SK-N-SH (cell line): ENCODE measurements around the gene ETS1. TPM values are rescaled to one million over a fixed set of nuclear protein-coding genes. Genes with fewer than 3 reads are reported as not detected.

ENCODE experiments used
- CTCF ChIA-PET: fragments of 300-600, 350-600 bp; formaldehyde crosslinking; extraction: SDS; loops from one replicate; lab custom pipeline; 2021; lab: Yijun Ruan, JAX
- POLR2A ChIA-PET: fragments of 350-600 bp; sonication (Branson Sonifier 250); formaldehyde crosslinking; extraction: SDS; loops from one replicate; lab custom pipeline; 2020; ENCODE audit warnings: antibody characterized with exemption, inconsistent platforms; lab: Yijun Ruan, JAX
- DNase-seq: peaks from one replicate; pipeline ENCODE4 v3.0.0; 2012
- H2AFZ ChIP-seq: fragments of 200-600 bp; sonication (generic); 2 replicates; pipeline ENCODE4 v1.8.1; 2016; ENCODE audit warnings: antibody characterized with exemption, mild to moderate bottlenecking, low read depth
- H3F3A ChIP-seq: fragments of 200-600 bp; sonication (generic); replicated peaks from 2 replicates; pipeline ENCODE3; 2016; ENCODE audit warnings: antibody characterized with exemption, mild to moderate bottlenecking; ENCODE audit not compliant: insufficient read depth
- H3K27ac ChIP-seq, 2 experiments: fragments of 200-500 bp in 1 of 2; fragments of 200-600 bp in 1 of 2; sonication (Bioruptor generic) in 1 of 2; sonication (generic), shearing (Covaris generic) in 1 of 2; 2 replicates each; pipeline versions ENCODE4 v1.5.1 to v1.6.1; 2014 to 2016; ENCODE audit warnings: low read depth in 2 of 2, inconsistent platforms in 1 of 2, low read length in 1 of 2, mild to moderate bottlenecking in 1 of 2, mixed read lengths in 1 of 2
- H3K27me3 ChIP-seq: fragments of 200-600 bp; sonication (generic), shearing (Covaris generic); 2 replicates; pipeline ENCODE4 v1.6.1; 2016; ENCODE audit warnings: mixed run types; ENCODE audit not compliant: insufficient read depth
- H3K36me3 ChIP-seq, 2 experiments: fragments of 200-500 bp in 1 of 2; fragments of 200-600 bp in 1 of 2; sonication (Bioruptor generic) in 1 of 2; sonication (generic) in 1 of 2; replicated peaks in 1 of 2; 2 replicates each; pipeline versions ENCODE3 to v1.5.1; 2014 to 2016; ENCODE audit warnings: low read length in 1 of 2, mild to moderate bottlenecking in 1 of 2; ENCODE audit not compliant: insufficient read depth in 2 of 2, control insufficient read depth in 1 of 2
- H3K4me1 ChIP-seq, 2 experiments: fragments of 200-500 bp in 1 of 2; fragments of 200-600 bp in 1 of 2; sonication (Bioruptor generic) in 1 of 2; sonication (generic), shearing (Covaris generic) in 1 of 2; 2 replicates each; pipeline versions ENCODE4 v1.5.1 to v1.6.1; 2014 to 2016; ENCODE audit warnings: low read depth in 1 of 2, low read length in 1 of 2, mixed run types in 1 of 2; ENCODE audit not compliant: insufficient read depth in 2 of 2, control insufficient read depth in 1 of 2
- H3K4me2 ChIP-seq: fragments of 200-600 bp; sonication (generic), shearing (Covaris generic); 2 replicates; pipeline ENCODE4 v1.6.1; 2017; ENCODE audit warnings: mixed run types
- H3K4me3 ChIP-seq, 2 experiments: fragments of 200-500 bp in 1 of 2; fragments of 200-600 bp in 1 of 2; sonication (Bioruptor generic) in 1 of 2; sonication (generic), shearing (Covaris generic) in 1 of 2; 2 replicates each; pipeline versions ENCODE4 v1.5.1 to v1.8.1; 2014 to 2016; ENCODE audit warnings: low read depth in 2 of 2, inconsistent platforms in 1 of 2, low read length in 1 of 2, mild to moderate bottlenecking in 1 of 2, mixed read lengths in 1 of 2, moderate library complexity in 1 of 2
- H3K79me2 ChIP-seq: fragments of 200-600 bp; sonication (generic); 2 replicates; pipeline ENCODE4 v1.8.1; 2017; ENCODE audit warnings: mild to moderate bottlenecking; ENCODE audit not compliant: insufficient read depth
- H3K9ac ChIP-seq: fragments of 200-600 bp; sonication (generic); 2 replicates; pipeline ENCODE4 v1.6.1; 2017; ENCODE audit warnings: mixed run types
- H3K9me2 ChIP-seq: fragments of 200-600 bp; sonication (generic); 2 replicates; pipeline ENCODE4 v1.6.1; 2017; ENCODE audit warnings: mixed run types
- H3K9me3 ChIP-seq: fragments of 200-600 bp; sonication (generic); 2 replicates; pipeline ENCODE4 v1.6.1; 2017; ENCODE audit warnings: mixed run types, mild to moderate bottlenecking, moderate library complexity
- H4K20me1 ChIP-seq: fragments of 200-600 bp; sonication (generic); 2 replicates; pipeline ENCODE4 v1.6.1; 2017; ENCODE audit warnings: mild to moderate bottlenecking, mixed run types; ENCODE audit not compliant: insufficient read depth
- CHD2 ChIP-seq: fragments of 150-350 bp; IDR thresholded peaks from 2 replicates; pipeline ENCODE4 v1.6.1; 2018; ENCODE audit warnings: low read length; ENCODE audit not compliant: partially characterized antibody
- ELF1 ChIP-seq: IDR thresholded peaks from 2 replicates; pipeline ENCODE4 v1.4.0; 2012
- EP300 ChIP-seq, 2 experiments: IDR thresholded peaks; 2 replicates each; pipeline versions ENCODE4 v1.4.0 to v1.6.1; 2012; ENCODE audit warnings: borderline replicate concordance in 1 of 2, low read depth in 1 of 2, low read length in 1 of 2
- FOSL2 ChIP-seq: IDR thresholded peaks from 2 replicates; pipeline ENCODE4 v1.4.0; 2012; ENCODE audit warnings: low read depth, mild to moderate bottlenecking, moderate library complexity, borderline replicate concordance
- FOXM1 ChIP-seq: IDR thresholded peaks from 2 replicates; pipeline ENCODE4 v1.4.0; 2012; ENCODE audit warnings: low read depth, mild to moderate bottlenecking
- JUND ChIP-seq: IDR thresholded peaks from 2 replicates; pipeline ENCODE4 v1.4.0; 2012
- POLR2AphosphoS5 ChIP-seq: IDR thresholded peaks from 2 replicates; pipeline ENCODE4 v1.6.1; 2012; ENCODE audit warnings: low read depth, low read length
- RXRA ChIP-seq: IDR thresholded peaks from 2 replicates; pipeline ENCODE4 v1.4.0; 2012; ENCODE audit warnings: low read depth, mild to moderate bottlenecking, borderline replicate concordance
- SIN3A ChIP-seq: IDR thresholded peaks from 2 replicates; pipeline ENCODE4 v1.6.1; 2012; ENCODE audit warnings: low read depth, mild to moderate bottlenecking, low read length, moderate library complexity, borderline replicate concordance
- TAF1 ChIP-seq: IDR thresholded peaks from 2 replicates; pipeline ENCODE4 v1.6.1; 2012; ENCODE audit warnings: low read depth, mild to moderate bottlenecking, low read length, moderate library complexity, borderline replicate concordance
- TCF12 ChIP-seq: IDR thresholded peaks from 2 replicates; pipeline ENCODE4 v1.4.0; 2012
- USF1 ChIP-seq: IDR thresholded peaks from 2 replicates; pipeline ENCODE4 v1.4.0; 2012; ENCODE audit warnings: low read depth, borderline replicate concordance
- ZBTB33 ChIP-seq: IDR thresholded peaks from 2 replicates; pipeline ENCODE4 v1.4.0; 2012; ENCODE audit warnings: low read depth, borderline replicate concordance
- WGBS: methylation state at CpG from one replicate; pipeline ENCODE4 v1.1.6; 2017; ENCODE audit warnings: low lambda C conversion rate; 5-methylcytosine and 5-hydroxymethylcytosine counted together
- polyA plus RNA-seq, 3 experiments: library from polyadenylated mRNA; depleted of rRNA; stranded (reverse); fragments of >200 nt; gene quantifications; 2 replicates each; pipeline ENCODE4 v1.2.3, GENCODE V29; 2012

The ETS1 gene
- polyA plus RNA-seq, 1 of the 3 experiments (the other 2 are of a cell fraction), result 14.5 TPM

DNA sequence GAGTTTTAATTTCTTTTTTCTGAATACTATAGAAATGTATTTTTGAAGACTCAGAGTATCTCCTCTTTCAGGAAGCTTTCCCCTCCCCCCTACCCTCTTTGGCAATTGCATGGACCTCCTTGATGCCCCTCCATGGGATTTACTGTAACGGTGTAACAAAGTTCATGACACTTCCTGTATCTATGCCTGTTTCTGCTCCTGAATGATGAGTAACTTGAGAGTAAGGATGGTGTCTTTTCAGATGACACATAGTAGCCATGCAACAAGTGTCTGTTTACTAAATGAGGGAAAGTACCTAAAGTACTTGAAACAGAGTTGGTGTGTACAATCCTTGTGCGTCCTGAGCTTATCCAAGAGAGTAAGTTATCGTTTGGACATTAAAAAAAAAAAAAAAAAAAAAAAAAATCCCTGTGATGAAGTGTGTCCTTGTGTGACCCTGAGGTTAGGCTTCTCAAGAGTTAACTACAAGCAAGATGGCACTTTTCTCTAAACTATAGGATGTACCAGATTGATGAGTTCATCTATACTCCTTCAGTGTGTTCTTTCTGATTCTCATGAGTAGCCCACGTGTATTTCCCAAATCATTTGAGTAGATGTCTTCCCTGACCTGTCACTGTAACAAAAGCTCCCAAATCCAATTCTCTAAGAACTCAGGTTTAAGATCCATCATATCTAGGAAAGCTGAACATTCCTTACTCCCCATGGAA is 7.4 kb downstream of the ETS1 start:
- H3K9ac ChIP-seq, result no peak overlapping the region
- ChIA-PET CTCF (no interaction called here), POLR2A (no interaction called here)
- H3F3A ChIP-seq, result peaks cover 4% of the 10 kb centered on the region
- no peak overlapping the region for H2AFZ ChIP-seq
- 68% methylated on average over 4 of the region's 4 CpGs for WGBS
- H3K9me2 ChIP-seq, result no peaks in the 10 kb centered on the region
- no peak overlapping the region for H3K4me2 ChIP-seq
- H3K27me3 ChIP-seq, result no peaks in the 10 kb centered on the region
- no peak for TF ChIP-seq SIN3A
- no peak for TF ChIP-seq ELF1
- TF ChIP-seq EP300 (IDR thresholded peaks at IDR 0.05; ENCODE audit: borderline replicate concordance in 1 of 2, low read depth in 1 of 2, low read length in 1 of 2), result no peak
- no peak for TF ChIP-seq ZBTB33
- TF ChIP-seq RXRA, result no peak
- TF ChIP-seq TAF1, result no peak
- no peak for TF ChIP-seq FOXM1
- DNase-seq, result no peak
- no peaks in the 10 kb centered on the region for H3K36me3 ChIP-seq
- no peaks in the 10 kb centered on the region for H3K9me3 ChIP-seq
- no peaks in the 10 kb centered on the region; a peak in 1 of 4 replicates for H3K4me1 ChIP-seq
- H3K79me2 ChIP-seq, result no peaks in the 10 kb centered on the region
- H4K20me1 ChIP-seq, result no peaks in the 10 kb centered on the region
- H3K4me3 ChIP-seq, result no peak overlapping the region
- H3K27ac ChIP-seq, result no peak overlapping the region

DNA sequence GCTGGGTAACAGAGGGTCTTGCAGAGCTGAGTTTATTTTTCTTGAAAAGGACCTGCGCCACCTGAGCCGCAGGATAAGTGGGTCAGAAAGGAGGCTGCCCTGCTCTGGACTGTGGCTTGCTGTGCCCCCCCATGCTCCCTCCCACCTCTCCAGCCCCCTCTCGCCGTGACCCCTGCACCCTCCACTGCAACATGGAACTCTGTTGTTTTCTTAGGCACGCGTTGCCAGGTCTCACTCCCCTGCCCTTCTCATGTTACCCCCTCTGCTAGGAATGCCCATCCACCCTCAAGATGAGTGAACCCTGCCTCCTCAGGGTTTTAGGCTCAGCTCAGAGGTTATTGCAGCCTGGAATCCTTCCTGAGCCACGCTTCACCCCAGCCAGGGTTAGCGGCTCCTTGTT is 10.8 kb downstream of the ETS1 start:
- no peak overlapping the region for H3K27ac ChIP-seq
- 86% methylated on average over 8 of the region's 8 CpGs for WGBS
- CTCF ChIA-PET, result no interaction called here
- no peak overlapping the region for H3K4me3 ChIP-seq
- no peak overlapping the region for H2AFZ ChIP-seq
- no peaks in the 10 kb centered on the region for H3F3A ChIP-seq
- H3K9ac ChIP-seq, result no peak overlapping the region
- H3K79me2 ChIP-seq, result no peaks in the 10 kb centered on the region
- no peaks in the 10 kb centered on the region for H3K27me3 ChIP-seq
- no peaks in the 10 kb centered on the region for H3K36me3 ChIP-seq
- no peaks in the 10 kb centered on the region for H3K9me3 ChIP-seq
- DNase-seq, result no peak
- POLR2A ChIA-PET, result no interaction called here
- no peaks in the 10 kb centered on the region for H3K9me2 ChIP-seq
- H3K4me1 ChIP-seq, result no peaks in the 10 kb centered on the region
- H3K4me2 ChIP-seq, result no peak overlapping the region
- no peaks in the 10 kb centered on the region for H4K20me1 ChIP-seq
- no peak for TF ChIP-seq FOSL2
- TF ChIP-seq CHD2, result no peak
- TF ChIP-seq ELF1, result no peak
- TF ChIP-seq USF1, result no peak
- TF ChIP-seq ZBTB33, result no peak
- no peak for TF ChIP-seq POLR2AphosphoS5
- no peak for TF ChIP-seq JUND
- no peak for TF ChIP-seq TCF12
